Pancreas (tissue), 10 donors: Measurements from ENCODE around the gene PON3. TPM values are rescaled to one million over a fixed set of nuclear protein-coding genes. Genes with fewer than 3 reads are reported as not detected.

ENCODE experiments used
- ATAC-seq, 4 donors: fragments of 200-7000 bp; cut with Tn5 transposase; one replicate each; pipeline versions ENCODE4 v1.8.0 to v1.9.1; 2020; ENCODE audit warnings: mild to moderate bottlenecking in 4 of 4, moderate library complexity in 4 of 4
- DNase-seq, 6 donors: peaks; one replicate each; pipeline ENCODE4 v3.0.0-alpha.2; 2020
- FAIRE-seq: peaks from 2 replicates; lab custom pipeline; 2012; peaks lifted over from hg19 to GRCh38; lab: Jason Lieb, UNC
- H3K27ac ChIP-seq, 4 donors: fragments of 200-600 bp; sonication (generic); 1 replicate in 3 of 4; 2 replicates in 1 of 4; pipeline versions ENCODE4 v1.5.0 to v1.8.0; 2020
- H3K27me3 ChIP-seq, 4 donors: fragments of 200-600 bp; one replicate each; pipeline ENCODE4 v1.8.0; 2021
- H3K36me3 ChIP-seq, 3 donors: fragments of 200-600 bp; sonication (generic) in 1 of 3; one replicate each; pipeline versions ENCODE4 v1.5.0 to v1.8.0; 2020 to 2021
- H3K4me1 ChIP-seq, 3 donors: fragments of 200-600 bp; one replicate each; pipeline ENCODE4 v1.8.0; 2021
- H3K4me3 ChIP-seq, 4 donors: fragments of 200-600 bp; sonication (generic) in 2 of 4; one replicate each; pipeline versions ENCODE4 v1.5.0 to v1.8.0; 2020 to 2021
- H3K9me3 ChIP-seq, 4 donors: fragments of 200-600 bp; one replicate each; pipeline ENCODE4 v1.8.0; 2021
- CTCF ChIP-seq, 4 donors: fragments of 200-600 bp; sonication (generic) in 3 of 4; IDR thresholded peaks; one replicate each; pipeline versions ENCODE4 v1.5.0 to v1.8.0; 2021; ENCODE audit warnings: antibody characterized with exemption in 4 of 4
- WGBS, 2 donors: extraction: QIAGEN DNeasy Blood & Tissue Kit; methylation state at CpG; one replicate each; pipeline ENCODE4 v1.1.7; 2013; 5-methylcytosine and 5-hydroxymethylcytosine counted together
- intact Hi-C, 3 donors: fragments of 100-400 bp; cut with DNase I; formaldehyde crosslinking; loops; one replicate each; pipeline versions ENCODE4 v1.11.1 to v1.14.2; 2022
- polyA plus RNA-seq, 2 donors: library from polyadenylated mRNA; stranded (reverse); fragments of 200-250 nt; gene quantifications; one replicate each; pipeline ENCODE4 v1.2.3, GENCODE V29; 2013
- total RNA-seq, 6 donors: library from RNA; stranded (reverse); fragmentation: NEBNext Ultra II Directional in 4 of 6; extraction: Animal tissue kit (Norgen Biotek cat#: 25700) in 4 of 6; gene quantifications; one replicate each; pipeline versions ENCODE4 v1.2.1 to v1.2.4, GENCODE V29; 2021 to 2023
- donor health status: healthy with polysubstance abuse.
- donor health status: DM: no; HTN: no; CAD: no; lungs with moderate emphysema.
- donor health status: DM: no; HTN: no; CAD: no.
- donor health status: control.
- donor health status: control.
- donor health status: Bipolar disorder and iron deficiency.
- donor health status: DM: yes; HTN: yes; CAD: no.
- donor health status: DM: no; HTN: no; CAD: no.
- donor health status: DM: no; HTN: no; CAD: no.
- donor health status: DM: yes; HTN: yes; CAD: no.

PON3 gene
- total and polyA plus RNA-seq, 8 donors = 2.4 to 9.3 (median 4.0) TPM

- no peak for DNase-seq
- no peak for FAIRE-seq
- Histone ChIP-seq H3K4me3 (no peak overlapping the region), H3K27me3 (no peaks in the 10 kb centered on the region), H3K36me3 (no peaks in the 10 kb centered on the region), H3K9me3 (no peaks in the 10 kb centered on the region), H3K27ac (no peak overlapping the region), H3K4me1 (peaks cover 0 to 3% (median 0%) of the 10 kb centered on the region in 3 donors)
- intact Hi-C loops = no loop called here
- WGBS, 2 donors = 83 to 87% methylated on average over 7 of the region's 7 CpGs
- no peak for TF ChIP-seq CTCF (IDR thresholded peaks at IDR 0.05)
- ATAC-seq = no peak
Measured at GRCh38 chr7:95427166-95427565, 31.0 kb upstream of the PON3 start.

GRCh38 chr7:95425694-95426093 lies 29.5 kb upstream of the PON3 start:
- no peak for TF ChIP-seq CTCF (IDR thresholded peaks at IDR 0.05)
- FAIRE-seq = peak; percentile 49
- Histone ChIP-seq H3K4me1 (peaks cover 0 to 18% (median 0%) of the 10 kb centered on the region in 3 donors), H3K27me3 (no peaks in the 10 kb centered on the region), H3K4me3 (no peak overlapping the region), H3K9me3 (no peaks in the 10 kb centered on the region), H3K36me3 (no peaks in the 10 kb centered on the region), H3K27ac (no peak overlapping the region)
- intact Hi-C loops = no loop called here
- DNase-seq = no peak
- 89% methylated on average over 2 of the region's 2 CpGs for WGBS, 2 donors
- no peak for ATAC-seq

- no peaks in the 10 kb centered on the region for H3K9me3 ChIP-seq
- FAIRE-seq = no peak
- H3K27ac ChIP-seq = no peak overlapping the region
- ATAC-seq = no peak
- intact Hi-C loops = no loop called here
- TF ChIP-seq CTCF (IDR thresholded peaks at IDR 0.05) = no peak
- no peak for DNase-seq
- H3K27me3 ChIP-seq = no peaks in the 10 kb centered on the region
- H3K4me3 ChIP-seq = no peak overlapping the region
- no peaks in the 10 kb centered on the region for H3K36me3 ChIP-seq
- 51 to 59% methylated on average over 1 of the region's 1 CpG for WGBS, 2 donors
- peaks cover 0 to 19% (median 0%) of the 10 kb centered on the region in 3 donors for H3K4me1 ChIP-seq
Measured at GRCh38 chr7:95424716-95425115, 28.5 kb upstream of the PON3 start.

GRCh38 chr7:95421847-95422444 lies 25.8 kb upstream of the PON3 start:
- Histone ChIP-seq H3K4me3 (no peak overlapping the region), H3K27me3 (no peaks in the 10 kb centered on the region), H3K9me3 (no peaks in the 10 kb centered on the region), H3K4me1 (peaks cover 0 to 19% (median 0%) of the 10 kb centered on the region in 3 donors), H3K36me3 (no peaks in the 10 kb centered on the region), H3K27ac (peak overlapping the region in 1 of 4 donors; percentile 13)
- ATAC-seq (peak in 1 of 4 donors; percentile 27), DNase-seq (no peak), FAIRE-seq (no peak)
- intact Hi-C loops = no loop called here
- no peak for TF ChIP-seq CTCF (IDR thresholded peaks at IDR 0.05)
